SK-N-MC (cell line): ENCODE measurements around the gene ZNF234.
"Not testable (repeated sequence)": the region's sequence is repeated elsewhere in the genome, so short reads cannot be mapped to it uniquely, and the experiment has no call there.

Source experiments
- DNase-seq: peaks from one replicate; pipeline ENCODE4 v3.0.0-alpha.2; 2011; ENCODE audit warnings: low read depth, low spot score
- H3K27ac ChIP-seq: fragments of 200-600 bp; sonication (generic); 2 replicates; pipeline ENCODE4 v1.5.1; 2016; ENCODE audit warnings: mixed run types
- H3K36me3 ChIP-seq: fragments of 200-600 bp; sonication (generic); 2 replicates; pipeline ENCODE4 v1.6.1; 2017; ENCODE audit warnings: antibody characterized with exemption, low read length, mixed read lengths; ENCODE audit not compliant: insufficient read depth
- H3K4me3 ChIP-seq: fragments of 200-600 bp; sonication (generic); 2 replicates; pipeline ENCODE4 v1.5.1; 2016
- H3K9ac ChIP-seq: fragments of 200-600 bp; sonication (generic); 2 replicates; pipeline ENCODE4 v1.8.0; 2017; ENCODE audit warnings: mixed run types, mixed read lengths; ENCODE audit not compliant: insufficient read length
- H3K9me3 ChIP-seq: fragments of 200-600 bp; sonication (generic); 2 replicates; pipeline ENCODE4 v1.6.1; 2017; ENCODE audit warnings: low read depth, mild to moderate bottlenecking, antibody characterized with exemption, low read length, moderate library complexity, mixed read lengths
- EZH2 ChIP-seq: fragments of 200-600 bp; sonication (generic); IDR thresholded peaks from one replicate; pipeline ENCODE4 v1.6.1; 2017; ENCODE audit warnings: antibody characterized with exemption
- FOXP2 ChIP-seq: optimal IDR thresholded peaks from 2 replicates; pipeline ENCODE3; 2011; ENCODE audit warnings: mild to moderate bottlenecking, moderate library complexity; ENCODE audit not compliant: insufficient read depth; ENCODE audit errors: extremely low read length, control extremely low read depth
- POLR2AphosphoS5 ChIP-seq: IDR thresholded peaks from 2 replicates; pipeline ENCODE4 v1.6.1; 2012; ENCODE audit warnings: mild to moderate bottlenecking, low read depth, low read length, borderline replicate concordance

Gene ZNF234

GRCh38 chr19:44113784-44114390 lies 27.5 kb upstream of the ZNF234 start:
- H3K36me3 ChIP-seq, result peaks cover 16% of the 10 kb centered on the region
- TF ChIP-seq EZH2 (no peak), POLR2AphosphoS5 (no peak), FOXP2 (no peak)
- H3K9me3 ChIP-seq, result peaks cover 7% of the 10 kb centered on the region
- peak overlapping the region; percentile 84 for H3K4me3 ChIP-seq
- DNase-seq, result no peak
- no peak overlapping the region for H3K27ac ChIP-seq
- H3K9ac ChIP-seq, result peak overlapping the region; percentile 80

- not testable (repeated sequence) for H3K9me3 ChIP-seq, DNase-seq, H3K9ac ChIP-seq, H3K27ac ChIP-seq, H3K4me3 ChIP-seq
- H3K36me3 ChIP-seq, result peaks cover 47% of the 10 kb centered on the region
These were observed 20.2 kb upstream of the ZNF234 start for GRCh38 chr19:44121162-44121561.

- DNase-seq, result no peak
- TF ChIP-seq FOXP2 (no peak), POLR2AphosphoS5 (no peak), EZH2 (no peak)
- Histone ChIP-seq H3K9ac (no peak overlapping the region), H3K36me3 (peaks cover 46% of the 10 kb centered on the region), H3K27ac (no peak overlapping the region), H3K4me3 (no peak overlapping the region), H3K9me3 (peaks cover 3% of the 10 kb centered on the region; the same call in 1 of the 2 replicates)
These were observed 9.4 kb upstream of the ZNF234 start for GRCh38 chr19:44131955-44132354.

GRCh38 chr19:44142059-44142433 lies 692 bp downstream of the ZNF234 start:
- TF ChIP-seq EZH2, result no peak
- peaks cover 31% of the 10 kb centered on the region for H3K36me3 ChIP-seq
- H3K9ac ChIP-seq, result peak overlapping the region; percentile 82
- no peaks in the 10 kb centered on the region for H3K9me3 ChIP-seq
- H3K27ac ChIP-seq, result no peak overlapping the region
- no peak for DNase-seq
- peak overlapping the region; percentile 95 for H3K4me3 ChIP-seq

GRCh38 chr19:44149776-44150175 lies 8.4 kb downstream of the ZNF234 start:
- Histone ChIP-seq H3K36me3 (peaks cover 89% of the 10 kb centered on the region), H3K9me3 (no peaks in the 10 kb centered on the region), H3K4me3 (no peak overlapping the region), H3K27ac (no peak overlapping the region), H3K9ac (no peak overlapping the region)
- no peak for TF ChIP-seq POLR2AphosphoS5
- no peak for TF ChIP-seq FOXP2
- no peak for TF ChIP-seq EZH2
- no peak for DNase-seq

- no peak overlapping the region for H3K27ac ChIP-seq
- peaks cover 8% of the 10 kb centered on the region for H3K9me3 ChIP-seq
- TF ChIP-seq POLR2AphosphoS5 (no peak), FOXP2 (no peak), EZH2 (no peak)
- peaks cover 81% of the 10 kb centered on the region for H3K36me3 ChIP-seq
- DNase-seq, result no peak
- no peak overlapping the region for H3K9ac ChIP-seq
- no peak overlapping the region for H3K4me3 ChIP-seq
These were observed 10.1 kb downstream of the ZNF234 start for GRCh38 chr19:44151491-44151890.

- peaks cover 55% of the 10 kb centered on the region for H3K36me3 ChIP-seq
- no peak for TF ChIP-seq EZH2
These were observed 15.1 kb downstream of the ZNF234 start for GRCh38 chr19:44156475-44156874.

GRCh38 chr19:44163789-44164188 lies 22.4 kb downstream of the ZNF234 start:
- no peak overlapping the region for H3K4me3 ChIP-seq
- no peak overlapping the region for H3K9ac ChIP-seq
- H3K36me3 ChIP-seq, result peaks cover 24% of the 10 kb centered on the region
- no peak overlapping the region for H3K27ac ChIP-seq
- no peak for DNase-seq
- peaks cover 5% of the 10 kb centered on the region; the same call in 1 of the 2 replicates for H3K9me3 ChIP-seq
- TF ChIP-seq FOXP2 (no peak), EZH2 (no peak), POLR2AphosphoS5 (no peak)

More at GRCh38 chr19:44156475-44156874, 15.1 kb downstream of the ZNF234 start:
- Histone ChIP-seq H3K27ac (no peak overlapping the region), H3K9ac (no peak overlapping the region), H3K4me3 (no peak overlapping the region), H3K9me3 (peaks cover 27% of the 10 kb centered on the region)
- DNase-seq, result no peak

- DNase-seq, result no peak
These were observed 22.9 kb downstream of the ZNF234 start for GRCh38 chr19:44164327-44164672.

More at GRCh38 chr19:44164327-44164672, 22.9 kb downstream of the ZNF234 start:
- Histone ChIP-seq H3K4me3 (peak overlapping the region; percentile 85), H3K9me3 (peaks cover 5% of the 10 kb centered on the region; the same call in 1 of the 2 replicates), H3K36me3 (peaks cover 28% of the 10 kb centered on the region), H3K27ac (peak overlapping the region; percentile 48; the same call in 1 of the 2 replicates), H3K9ac (no peak overlapping the region)
- TF ChIP-seq POLR2AphosphoS5 (no peak), EZH2 (no peak), FOXP2 (no peak)
